GM12891 (cell line): ENCODE measurements around the gene HECTD4.

Experiments
- POLR2A ChIP-seq: IDR thresholded peaks from 2 replicates; pipeline ENCODE4 v1.6.1; 2011; ENCODE audit warnings: low read depth, low read length, control low read depth
- POLR2AphosphoS5 ChIP-seq: IDR thresholded peaks from 2 replicates; pipeline ENCODE4 v1.6.1; 2011; ENCODE audit warnings: low read depth, low read length, control low read depth

- no peak for TF ChIP-seq POLR2A
- TF ChIP-seq POLR2AphosphoS5: no peak
Measured at GRCh38 chr12:112184056-112184887, 198.0 kb downstream of the HECTD4 start.
